ENCODE results near the gene GMDS.

Gene GMDS

DNA sequence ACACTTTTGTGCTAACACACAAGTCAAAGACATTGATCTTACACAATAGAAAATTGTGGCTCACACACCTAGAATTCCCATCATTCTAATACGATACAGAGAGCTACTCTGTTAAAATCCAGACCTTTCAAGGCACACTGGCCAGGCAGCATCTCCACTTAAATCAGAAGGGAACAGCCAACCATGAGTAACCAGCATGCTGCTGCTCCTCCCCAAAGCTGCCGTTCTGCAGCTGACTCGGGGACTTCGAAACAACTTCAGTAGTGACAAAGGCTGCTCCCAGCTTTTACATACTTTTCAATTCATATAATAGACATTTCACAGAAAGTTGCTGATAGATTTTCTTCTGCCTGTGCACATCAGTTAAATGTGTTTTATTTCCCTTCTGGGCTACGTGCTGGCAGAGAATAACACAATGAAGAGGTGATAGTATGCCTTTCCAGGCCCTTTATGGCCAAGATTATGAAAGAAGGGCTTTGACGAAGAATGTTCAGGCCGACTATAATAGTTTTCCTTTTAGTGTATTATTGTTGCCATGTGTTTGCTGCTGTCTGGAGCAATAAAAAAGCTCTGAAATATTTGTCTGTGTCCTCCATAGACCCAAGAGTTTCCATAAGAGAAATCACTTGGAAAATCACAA lies 159.0 kb downstream of the GMDS start:
- no peak for FAIRE-seq

DNA sequence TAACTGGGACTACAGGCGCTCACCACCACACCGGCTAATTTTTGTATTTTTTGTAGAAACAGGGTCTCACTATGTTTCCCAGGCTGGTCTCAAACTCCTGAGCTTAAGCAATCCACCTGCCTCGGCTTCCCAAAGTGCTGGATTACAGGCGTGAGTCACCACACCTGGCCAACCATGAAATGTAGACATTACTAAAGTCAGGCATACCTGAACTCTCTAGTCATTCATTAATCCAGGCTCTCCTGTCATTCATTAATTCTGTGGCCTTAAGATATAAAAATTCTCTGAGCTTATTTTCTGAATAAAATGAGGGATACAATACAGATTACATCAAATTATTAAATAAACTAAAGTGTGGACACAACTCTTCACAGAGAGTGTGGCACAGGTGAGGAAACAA lies 159.7 kb downstream of the GMDS start:
- FAIRE-seq = no peak

DNA sequence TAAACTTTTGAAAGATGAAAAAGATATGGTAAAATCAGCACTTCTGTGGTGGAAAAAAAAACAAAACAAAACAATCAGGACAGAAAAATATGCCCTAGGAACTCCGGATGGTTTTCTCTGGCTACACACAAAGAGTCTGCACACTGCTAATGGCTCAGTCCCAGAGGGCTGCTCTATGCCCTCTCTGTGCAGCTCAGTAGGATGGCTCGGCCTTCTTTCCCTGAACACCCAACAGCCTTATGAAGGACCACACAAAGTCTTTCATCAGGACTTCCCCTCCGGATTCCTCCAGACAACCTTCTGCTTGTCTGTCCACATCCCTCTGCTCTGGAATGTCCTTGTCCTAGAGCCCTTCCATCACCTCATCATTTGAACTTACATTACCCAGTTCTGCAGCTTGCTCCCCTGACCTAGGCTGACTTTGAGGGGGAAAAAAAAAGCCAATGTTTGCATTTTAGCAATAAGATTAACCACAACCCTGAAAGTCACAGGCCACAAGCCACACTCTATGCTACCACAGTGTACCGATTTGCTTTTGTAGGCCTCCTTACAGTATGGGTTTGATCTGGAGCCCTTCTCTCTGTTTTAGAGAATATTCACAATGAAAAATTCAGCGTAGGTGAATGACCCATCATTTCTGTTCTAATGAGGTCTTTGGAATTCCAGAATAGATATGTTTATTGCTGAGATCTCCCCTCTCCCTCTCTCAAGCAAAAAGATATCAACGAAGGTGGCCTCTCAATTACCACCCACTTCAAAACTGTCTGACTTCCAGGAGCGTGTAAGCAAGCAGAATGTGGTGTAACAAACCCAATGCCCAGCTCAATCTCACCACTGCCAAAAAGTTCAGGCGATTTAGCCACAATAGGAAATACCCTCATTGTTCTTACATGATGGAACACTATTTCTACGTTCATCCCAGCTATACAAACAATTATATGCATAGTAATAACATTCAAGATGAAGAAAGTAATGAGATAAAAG lies 164.0 kb downstream of the GMDS start:
- FAIRE-seq = no peak

DNA sequence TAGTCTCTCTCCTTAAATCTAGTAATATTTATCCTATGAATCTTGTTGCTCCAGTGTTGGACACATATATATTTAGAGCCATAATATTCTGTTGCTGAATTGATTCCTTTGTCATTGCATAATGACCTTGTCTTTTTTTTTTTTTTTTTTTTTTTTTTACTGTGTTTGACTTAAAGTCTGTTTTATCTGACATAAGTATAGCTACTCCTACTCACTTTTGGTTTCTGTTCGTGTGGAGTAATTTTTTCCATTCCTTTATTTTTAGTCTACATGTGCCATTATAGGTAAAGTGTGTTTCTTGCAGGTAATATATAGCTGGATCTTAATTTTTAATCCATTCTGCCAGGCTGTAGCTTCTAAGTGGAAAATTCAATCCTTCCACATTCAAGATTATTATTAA lies 166.5 kb downstream of the GMDS start:
- no peak for FAIRE-seq

DNA sequence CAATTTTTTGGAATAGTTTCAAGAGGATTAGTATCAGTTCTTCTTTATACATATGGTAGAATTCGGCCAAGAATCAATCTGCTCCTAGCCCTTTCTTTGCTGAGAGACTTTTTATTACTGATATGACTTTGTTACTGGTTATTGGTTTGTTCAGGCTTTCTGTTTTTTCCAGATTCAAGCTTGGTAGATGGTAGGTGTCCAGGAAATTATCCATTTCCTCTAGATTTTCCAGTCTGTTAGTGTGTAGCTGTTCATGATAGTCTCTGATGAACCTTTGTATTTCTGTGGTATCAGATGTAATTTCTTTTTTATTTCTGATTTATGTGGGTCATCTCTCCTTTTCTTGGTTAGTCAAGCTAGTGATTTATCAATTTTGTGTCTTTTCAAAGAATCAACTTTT lies 167.6 kb downstream of the GMDS start:
- FAIRE-seq = no peak

DNA sequence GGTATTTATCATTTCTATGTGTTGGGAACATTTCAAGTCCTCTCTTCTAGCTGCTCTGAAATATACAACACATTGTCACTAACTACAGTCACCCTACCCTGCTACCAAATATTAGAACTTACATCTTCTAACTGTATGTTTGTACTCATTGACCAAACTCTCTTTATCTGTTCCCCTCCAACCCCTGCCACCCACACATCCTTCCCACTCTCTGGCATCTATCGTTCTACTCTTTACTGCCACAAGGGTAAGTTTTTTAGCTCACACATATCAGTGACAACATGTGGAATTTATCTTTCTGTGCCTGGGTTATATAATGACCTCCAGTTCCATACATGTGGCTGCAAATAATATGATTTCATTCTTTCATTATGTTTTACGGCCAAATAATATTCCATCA lies 171.9 kb downstream of the GMDS start:
- FAIRE-seq = no peak

DNA sequence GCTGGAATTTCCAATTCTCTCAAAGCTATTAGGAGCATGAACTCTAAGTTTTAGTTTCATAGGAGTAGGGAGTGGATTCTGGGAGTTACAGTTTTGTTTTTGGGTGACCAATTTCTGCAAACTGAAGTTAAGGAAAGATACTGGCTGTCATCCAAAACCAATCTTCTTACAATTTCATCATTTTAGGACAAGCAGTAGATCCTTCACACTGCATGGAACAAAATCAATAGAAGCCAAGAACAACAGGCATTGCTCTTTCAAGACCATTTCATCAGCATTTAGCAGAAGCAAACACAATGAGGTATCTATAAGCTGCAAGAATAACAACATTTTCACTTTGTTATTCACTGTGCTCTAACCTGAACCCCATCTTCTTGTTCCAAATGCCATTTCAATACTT lies 173.0 kb downstream of the GMDS start:
- FAIRE-seq = no peak

DNA sequence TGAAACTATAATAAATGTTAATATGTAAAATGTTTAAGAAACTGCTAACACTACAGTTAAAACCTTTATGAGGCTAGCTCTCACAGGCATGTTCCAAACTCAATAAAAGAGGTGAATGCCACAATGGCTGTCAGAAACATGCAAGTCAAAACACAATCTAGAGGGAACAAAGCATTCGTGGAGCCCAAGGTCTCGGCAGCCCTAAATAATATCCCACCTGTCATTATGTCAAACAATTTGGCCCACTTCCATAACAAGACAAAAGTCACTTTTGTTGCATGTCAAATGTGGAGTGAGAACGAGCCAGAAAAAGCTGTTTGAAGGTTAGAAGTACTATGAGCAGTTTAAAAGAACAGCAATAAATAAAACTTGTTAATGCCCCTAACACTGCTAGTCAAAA lies 181.9 kb downstream of the GMDS start:
- no peak for FAIRE-seq

DNA sequence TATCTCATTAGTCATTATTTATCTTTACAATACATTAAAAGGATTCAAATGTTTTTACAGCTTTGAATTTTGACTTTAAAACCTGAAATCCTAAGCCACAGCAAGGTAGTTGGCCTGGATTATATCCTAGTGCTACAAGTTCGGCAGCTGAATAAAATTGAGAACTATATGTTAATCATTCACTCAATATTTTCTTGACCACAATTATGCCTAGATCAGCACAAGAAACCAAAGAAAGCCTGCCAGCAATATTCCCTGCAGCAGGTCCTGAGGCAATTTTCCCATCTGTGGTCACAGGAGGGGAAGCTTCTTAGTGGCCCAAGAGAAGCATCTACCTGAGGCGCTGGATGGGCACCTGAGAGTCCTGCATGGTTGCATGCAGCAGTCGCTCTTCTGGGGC lies 183.5 kb downstream of the GMDS start:
- FAIRE-seq = no peak

DNA sequence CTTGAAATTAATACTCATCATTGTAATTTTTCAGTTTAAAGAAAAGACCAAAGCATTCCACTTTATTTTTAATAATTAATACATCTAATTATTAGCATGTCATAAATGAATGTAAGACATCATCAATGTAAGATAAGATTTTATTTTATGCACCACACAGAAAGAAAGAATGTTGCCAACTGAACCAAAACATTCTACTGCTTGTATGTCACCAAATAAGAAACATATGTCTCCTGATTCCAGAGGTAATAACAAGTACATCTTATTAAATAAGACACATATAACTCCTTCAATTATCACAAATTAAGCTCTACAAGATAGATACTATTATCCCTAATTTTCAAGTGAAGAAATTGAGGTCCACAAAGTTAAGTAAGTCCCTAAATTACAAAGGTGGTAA lies 189.5 kb downstream of the GMDS start:
- FAIRE-seq = no peak

DNA sequence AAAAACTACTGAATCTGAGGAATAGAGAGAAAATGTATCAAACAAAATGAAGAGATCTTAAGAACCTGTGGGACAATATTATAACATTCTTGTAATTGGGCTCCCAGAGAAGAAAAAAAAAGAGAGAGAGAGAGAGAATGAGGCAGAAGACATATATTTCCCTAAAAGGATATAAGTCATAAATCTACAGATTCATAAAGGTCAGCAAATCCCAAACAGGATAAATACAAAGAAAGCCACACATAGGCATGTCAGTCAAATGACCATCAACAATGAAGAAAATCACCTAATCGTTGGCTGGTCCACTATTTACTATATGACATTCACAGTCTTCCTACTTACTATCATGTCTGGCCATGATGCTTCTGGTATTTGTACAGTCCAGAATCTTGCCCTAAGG lies 190.3 kb downstream of the GMDS start:
- no peak for FAIRE-seq

DNA sequence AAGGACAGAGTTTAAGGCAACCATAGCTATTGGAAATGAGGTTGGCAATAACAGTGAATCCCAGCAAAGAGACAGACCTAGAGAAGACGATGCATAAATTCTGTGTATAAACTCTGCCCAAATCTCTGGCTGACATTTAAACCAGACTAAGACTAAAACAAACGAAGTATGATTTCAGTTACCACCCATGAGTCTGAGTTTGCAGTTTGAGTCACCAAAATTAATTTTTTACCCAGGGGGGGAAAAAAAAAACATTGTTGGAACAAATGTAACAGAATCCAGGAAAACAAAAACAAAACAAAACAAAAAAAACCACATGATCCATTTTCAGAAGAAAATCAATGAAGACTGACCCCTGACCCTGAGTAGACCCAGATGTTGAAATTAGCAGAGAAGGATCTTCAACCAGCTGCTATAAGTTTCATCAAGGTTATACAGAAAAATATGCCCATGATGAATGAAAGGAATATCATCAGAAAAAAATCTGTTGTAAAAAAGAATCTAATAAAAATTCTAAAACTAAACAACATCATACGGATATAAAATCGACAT lies 190.8 kb downstream of the GMDS start:
- FAIRE-seq = no peak

DNA sequence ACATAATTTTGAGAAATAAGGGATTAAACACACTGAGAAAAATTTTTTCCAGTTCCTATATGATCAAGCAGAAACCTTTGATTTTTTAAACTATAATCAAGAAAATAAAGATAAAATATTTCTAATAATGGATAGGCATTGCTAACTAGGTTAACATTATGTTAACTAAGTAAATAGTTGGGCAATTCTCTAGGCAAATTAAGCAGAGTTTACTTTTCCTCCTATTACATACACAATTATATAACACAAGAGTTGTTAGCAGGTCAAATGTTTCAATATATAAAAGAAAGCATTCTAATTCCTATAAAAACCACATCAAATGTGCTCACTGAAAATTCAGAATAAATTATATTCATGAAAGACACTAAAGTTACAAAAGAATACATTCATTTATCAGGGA lies 191.7 kb downstream of the GMDS start:
- no peak for FAIRE-seq

DNA sequence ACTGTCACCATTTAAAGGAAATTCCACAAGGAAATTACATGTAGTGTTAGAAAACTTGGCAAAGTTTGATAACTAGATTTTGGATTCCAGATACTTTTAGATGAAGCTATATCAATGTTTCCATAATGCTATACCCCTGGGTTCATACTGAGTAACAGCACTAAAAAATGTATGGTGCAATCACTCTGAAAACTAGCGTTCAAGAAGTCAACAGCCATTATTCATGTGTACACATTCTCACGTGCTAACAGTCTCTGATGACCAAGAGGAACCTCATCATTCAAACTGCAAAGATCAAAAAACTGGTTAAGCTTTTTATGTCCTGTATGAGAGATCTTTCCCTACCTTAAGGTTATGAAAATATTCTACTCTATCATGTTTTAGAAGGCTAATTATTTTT lies 197.6 kb downstream of the GMDS start:
- FAIRE-seq = no peak

DNA sequence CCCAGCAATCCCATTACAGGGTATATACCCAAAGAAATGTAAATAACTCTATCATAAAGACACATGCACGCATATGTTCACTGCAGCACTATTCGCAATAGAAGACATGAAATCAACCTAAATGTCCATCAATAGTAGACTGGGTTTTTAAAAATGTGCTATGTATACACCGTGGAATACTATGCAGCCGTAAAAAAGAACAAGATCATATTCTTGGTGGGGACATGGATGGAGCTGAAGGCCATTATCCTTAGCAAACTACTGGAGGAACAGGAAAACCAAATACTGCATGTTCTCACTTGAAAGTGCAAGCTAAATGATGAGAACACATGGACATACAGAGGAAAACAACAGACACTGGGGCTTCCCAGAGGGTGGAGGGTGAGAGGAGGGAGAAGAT lies 201.2 kb downstream of the GMDS start:
- no peak for FAIRE-seq

DNA sequence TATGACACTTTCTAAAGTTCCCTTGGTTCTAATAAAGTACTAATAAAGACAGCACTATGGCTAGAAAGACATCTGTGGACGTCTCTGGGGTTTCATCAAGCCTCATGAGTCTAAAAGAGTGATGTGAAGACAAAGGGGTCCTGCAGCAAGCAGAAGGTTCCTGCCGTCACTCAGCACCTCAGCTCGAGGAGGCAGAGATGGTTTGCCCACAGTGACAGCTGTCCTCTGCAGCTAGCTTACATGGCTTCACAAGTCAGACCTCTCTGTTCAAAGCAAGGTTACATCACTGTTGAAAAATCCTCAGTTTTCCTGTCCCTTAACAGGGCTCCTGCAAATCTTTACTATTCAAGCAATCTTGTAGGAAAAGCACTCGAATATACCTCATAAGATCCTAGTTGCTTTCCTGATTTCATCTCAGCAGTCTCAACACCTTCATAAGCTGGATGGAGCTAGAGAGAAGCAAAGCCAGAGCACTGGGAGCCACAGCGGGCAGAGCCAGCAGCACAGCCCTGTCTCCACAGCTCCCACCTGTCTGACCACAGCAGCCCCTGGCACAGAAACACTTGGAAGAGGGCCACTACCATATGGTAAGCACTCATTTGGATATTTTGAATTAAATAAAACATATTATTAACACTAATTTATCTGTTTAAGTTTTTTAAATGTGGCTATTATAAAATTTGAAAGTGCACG lies 202.3 kb downstream of the GMDS start:
- no peak for FAIRE-seq

DNA sequence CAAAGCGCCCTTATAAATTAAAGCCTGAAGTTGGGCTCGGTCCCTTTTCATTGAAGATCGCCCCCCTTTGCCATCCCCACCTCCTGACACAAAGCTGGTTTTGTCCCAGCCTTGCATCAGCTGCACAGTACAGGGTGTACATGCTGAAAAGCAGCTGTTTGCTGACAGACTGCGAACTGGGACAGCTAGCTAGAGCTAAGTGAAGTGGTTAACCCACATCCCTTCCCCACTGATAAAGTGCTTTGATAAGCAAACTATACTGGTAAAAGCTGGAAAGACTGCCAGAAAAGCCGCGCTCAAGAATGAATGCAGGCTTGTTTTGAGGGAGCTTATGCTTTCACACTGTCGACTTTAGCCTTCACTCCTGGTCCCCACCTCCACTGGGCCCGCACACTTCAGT lies 207.3 kb downstream of the GMDS start:
- no peak for FAIRE-seq

DNA sequence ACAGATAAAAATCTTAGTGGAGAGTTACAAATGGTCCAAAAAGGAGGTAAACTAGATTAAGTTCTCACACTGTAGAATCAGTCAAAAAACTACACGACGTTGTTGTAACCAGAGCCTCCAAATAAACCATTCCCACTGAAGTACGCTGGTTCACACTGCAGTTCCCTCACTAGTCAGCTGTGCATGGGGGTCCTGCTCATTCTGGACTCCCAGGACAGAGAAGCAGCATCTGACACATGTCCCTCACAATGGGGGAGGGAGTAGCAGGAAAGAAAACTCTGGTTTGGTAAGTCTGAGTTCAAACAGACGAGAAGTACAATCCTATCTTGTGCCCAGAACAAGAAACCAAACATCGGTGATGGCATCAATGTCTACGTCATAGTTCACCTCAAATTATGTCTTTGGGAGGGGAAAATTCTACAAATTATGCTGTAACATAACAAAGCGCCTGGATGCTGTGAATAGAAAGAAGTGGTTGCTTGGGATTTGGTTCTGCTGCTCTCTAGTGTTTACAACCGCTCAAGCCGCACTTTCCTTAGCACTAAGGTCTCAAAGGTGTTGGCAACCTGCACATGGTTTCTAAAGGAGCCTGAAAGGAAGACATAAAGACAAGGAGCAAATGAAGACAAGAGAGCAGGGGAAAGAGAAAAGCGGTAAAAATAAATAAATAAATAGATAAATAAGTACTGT lies 208.0 kb downstream of the GMDS start:
- no peak for FAIRE-seq

DNA sequence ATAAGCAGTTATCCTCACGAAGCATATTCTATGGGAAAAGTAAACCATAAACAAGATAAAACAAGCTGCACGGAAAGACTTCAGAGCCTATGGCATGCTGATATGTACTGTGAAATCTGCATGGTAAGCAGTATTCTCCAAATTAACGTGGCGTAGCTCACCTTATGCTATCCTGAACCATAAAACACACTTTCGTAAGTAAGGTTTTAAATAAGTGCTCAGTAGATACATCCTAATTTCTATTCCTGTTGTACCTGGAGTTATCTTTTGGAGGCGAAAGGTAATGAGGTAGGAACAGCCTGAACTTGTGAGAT lies 208.7 kb downstream of the GMDS start:
- no peak for FAIRE-seq

DNA sequence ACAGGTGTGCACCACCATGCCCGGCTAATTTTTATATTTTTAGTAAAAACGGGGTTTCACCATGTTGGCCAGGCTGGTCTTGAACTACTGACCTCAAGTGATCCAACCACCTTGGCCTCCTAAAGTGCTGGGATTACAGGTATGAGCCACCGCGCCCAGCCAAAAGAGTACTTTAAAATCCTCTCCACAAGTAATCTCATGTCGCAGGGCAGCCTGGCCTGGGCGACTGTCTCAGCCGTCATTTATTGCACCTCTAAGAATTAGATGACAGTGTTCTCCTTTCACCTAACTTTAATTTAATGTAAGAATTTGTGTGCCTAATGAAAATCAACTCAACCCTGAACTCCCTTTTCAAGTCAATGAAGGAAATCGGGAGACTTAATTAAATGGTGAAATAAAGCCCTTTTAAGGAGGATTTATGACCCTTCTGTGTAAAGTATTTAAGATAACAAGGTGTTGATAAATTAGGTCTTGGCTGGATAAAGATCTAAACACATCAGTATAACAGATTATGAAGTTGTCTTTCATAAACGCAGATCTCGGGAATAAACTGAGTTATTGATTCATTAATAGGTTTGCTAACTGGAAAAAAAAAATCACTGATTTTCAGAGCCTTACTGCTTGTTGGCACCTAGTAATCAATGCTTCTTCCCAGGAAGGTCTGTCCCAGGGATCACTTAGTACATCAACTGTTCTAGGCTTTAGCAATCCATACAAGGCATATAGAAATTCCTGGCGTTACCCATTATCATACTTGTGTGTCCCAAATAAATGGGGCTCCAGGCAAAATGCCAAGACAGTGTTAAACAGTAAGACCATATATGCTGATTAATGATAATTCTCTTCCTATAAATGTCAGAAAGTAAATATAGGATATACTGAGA lies 209.3 kb downstream of the GMDS start:
- no peak for FAIRE-seq

DNA sequence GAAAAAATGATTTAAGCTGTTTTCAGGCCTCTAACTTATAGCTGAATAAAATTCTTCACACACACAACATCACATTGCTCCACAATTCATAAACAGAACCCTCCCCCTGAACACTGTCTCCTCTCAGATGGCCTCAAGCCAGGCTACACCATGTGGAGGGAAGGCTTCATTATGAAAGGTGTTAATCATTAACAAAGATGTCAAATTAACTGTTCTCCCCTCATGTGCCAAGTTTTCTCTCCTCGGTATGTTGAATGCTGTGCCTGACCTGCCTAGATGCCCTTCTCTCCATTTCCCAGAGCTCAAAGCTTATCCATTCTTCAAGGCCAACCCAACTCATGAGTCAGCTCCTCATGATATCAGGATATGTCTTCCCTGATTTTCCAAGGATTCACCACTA lies 210.4 kb downstream of the GMDS start:
- no peak for FAIRE-seq

DNA sequence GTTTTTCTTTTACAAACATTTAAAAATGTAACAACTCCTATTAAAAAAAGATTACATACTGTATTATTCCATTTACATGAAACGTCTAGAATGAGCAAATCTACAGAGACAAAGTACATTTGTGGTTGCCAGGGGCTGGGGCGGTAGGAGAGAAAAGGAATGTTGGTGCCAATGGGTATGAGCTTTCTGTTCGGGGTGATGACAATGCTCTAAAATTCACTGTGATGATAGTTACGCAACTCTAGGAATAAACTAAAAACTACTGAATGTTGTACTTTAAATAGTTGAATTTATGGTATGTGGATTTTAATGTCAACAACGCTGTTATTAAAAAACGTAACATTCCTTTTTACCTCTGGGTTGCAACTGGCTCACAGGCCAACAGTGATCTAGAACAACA lies 211.1 kb downstream of the GMDS start:
- no peak for FAIRE-seq

All from colon (tissue), 2 donors.